GM12892 (cell line): ENCODE data around the gene PHYKPL.
"Not testable (repeated sequence)": the region's sequence is repeated elsewhere in the genome, so short reads cannot be mapped to it uniquely, and the experiment has no call there.

Experiments
- DNase-seq: peaks from one replicate; pipeline ENCODE4 v3.0.0; 2011; ENCODE audit not compliant: insufficient read length
- FAIRE-seq: peaks from 2 replicates; lab custom pipeline; 2011; peaks lifted over from hg19 to GRCh38; lab: Jason Lieb, UNC
- POLR2A ChIP-seq: IDR thresholded peaks from 2 replicates; pipeline ENCODE4 v1.6.1; 2011; ENCODE audit warnings: low read depth, low read length, control low read depth
- POLR2AphosphoS5 ChIP-seq: IDR thresholded peaks from 2 replicates; pipeline ENCODE4 v1.6.1; 2011; ENCODE audit warnings: low read depth, low read length, control low read depth
- TAF1 ChIP-seq: IDR thresholded peaks from 2 replicates; pipeline ENCODE4 v1.6.1; 2011; ENCODE audit warnings: low read depth, mild to moderate bottlenecking, control low read depth, low read length, borderline replicate concordance

The PHYKPL gene

GRCh38 chr5:178236126-178236525 is 3.5 kb upstream of the PHYKPL start:
- TF ChIP-seq POLR2A (no peak), POLR2AphosphoS5 (no peak), TAF1 (no peak)
- no peak for DNase-seq
- no peak for FAIRE-seq

DNA sequence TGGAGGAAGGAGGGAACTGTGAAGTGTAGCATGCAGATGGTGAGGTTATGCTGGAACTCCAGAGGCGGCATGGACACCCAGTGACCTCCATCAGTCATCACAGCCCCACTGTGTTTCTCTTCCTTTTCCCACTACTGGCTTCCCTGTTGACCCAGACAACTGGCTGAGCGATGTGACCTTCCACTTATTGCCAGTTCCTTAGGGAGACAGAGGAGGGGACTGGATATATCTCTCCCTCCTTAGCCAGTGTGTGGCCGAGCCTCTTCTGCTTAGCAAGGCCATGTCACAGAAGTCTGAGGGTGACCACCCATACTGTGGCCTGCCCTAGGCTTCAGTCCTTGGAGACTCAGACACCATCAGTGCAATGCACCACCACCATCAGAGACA is 3.0 kb upstream of the PHYKPL start:
- TF ChIP-seq TAF1, result no peak
- no peak for TF ChIP-seq POLR2AphosphoS5
- TF ChIP-seq POLR2A, result no peak
- no peak for FAIRE-seq
- no peak for DNase-seq

DNA sequence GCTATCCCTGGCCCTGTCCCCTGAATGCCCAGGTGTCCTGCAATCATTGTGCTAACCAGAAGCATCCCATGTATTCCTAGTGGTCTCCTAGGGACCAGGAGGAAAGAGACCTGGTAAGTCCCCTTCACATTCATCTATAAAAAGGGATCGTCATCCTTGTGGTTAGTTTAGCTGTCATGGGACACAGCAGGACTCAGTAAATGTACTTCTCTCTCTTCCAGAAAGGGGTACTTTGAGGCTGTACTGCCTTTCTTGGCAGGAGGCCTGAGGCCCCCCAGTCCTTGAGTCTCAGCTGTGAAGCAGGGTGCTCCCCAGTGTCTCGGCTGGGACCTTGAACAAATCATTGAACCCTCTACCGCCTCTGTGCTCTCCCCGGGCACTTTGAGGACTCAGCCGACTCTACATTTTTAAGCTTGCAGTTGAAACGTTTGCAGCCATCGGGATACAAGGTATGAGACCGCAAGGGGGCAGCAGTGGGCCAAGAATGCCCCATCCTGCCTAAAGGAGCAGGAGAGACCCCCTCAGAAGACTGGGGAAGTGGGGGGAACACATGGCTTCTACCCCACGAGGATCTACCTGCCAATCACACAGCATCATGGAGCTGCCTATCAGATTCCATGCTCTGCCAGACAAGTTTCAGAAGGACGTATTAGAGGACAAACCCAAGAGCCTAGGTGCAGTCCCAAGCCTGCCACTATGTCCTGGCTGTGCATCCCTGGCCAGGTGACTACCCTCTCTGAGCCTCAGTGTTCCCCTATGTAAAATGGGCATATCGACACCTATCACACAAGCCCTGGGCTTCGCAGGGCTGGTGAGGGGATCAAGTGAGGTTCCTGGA is 2.4 kb upstream of the PHYKPL start:
- DNase-seq, result peak; percentile 61
- TF ChIP-seq POLR2A, result no peak
- no peak for TF ChIP-seq TAF1
- TF ChIP-seq POLR2AphosphoS5, result no peak
- peak; percentile 54 for FAIRE-seq

DNA sequence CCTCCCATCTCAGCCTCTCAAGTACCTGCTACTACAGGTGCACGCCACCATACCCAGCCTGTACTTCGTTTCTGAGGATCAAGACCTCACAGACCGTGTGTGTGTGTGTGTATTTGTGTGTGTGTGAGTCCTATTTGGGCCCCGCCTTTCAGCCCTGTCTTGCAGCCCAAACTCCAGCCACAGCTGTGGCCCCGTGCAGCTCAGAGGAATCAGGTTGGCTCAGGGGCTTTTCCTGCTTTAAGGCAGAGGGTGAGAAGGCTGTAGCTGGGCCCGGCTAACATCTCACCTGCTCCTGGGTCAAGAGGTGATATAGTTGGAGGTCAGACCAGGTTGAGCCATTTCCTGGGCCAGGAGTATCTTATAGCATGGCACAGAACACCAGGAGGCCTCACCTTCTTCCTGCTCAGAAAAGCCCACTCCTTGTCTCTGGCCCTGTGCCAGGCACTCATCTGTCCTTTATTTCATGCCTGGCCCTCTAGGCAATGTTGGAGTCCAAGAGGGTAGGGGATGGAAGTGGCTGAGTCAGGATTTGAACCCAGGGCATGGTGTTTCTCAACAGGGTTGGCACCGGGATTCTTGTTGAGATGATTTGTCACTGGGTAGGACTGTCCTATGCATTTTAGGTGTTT is 1.6 kb upstream of the PHYKPL start:
- FAIRE-seq (peak; percentile 24), DNase-seq (no peak)
- TF ChIP-seq TAF1, result no peak
- TF ChIP-seq POLR2A, result no peak
- no peak for TF ChIP-seq POLR2AphosphoS5

DNA sequence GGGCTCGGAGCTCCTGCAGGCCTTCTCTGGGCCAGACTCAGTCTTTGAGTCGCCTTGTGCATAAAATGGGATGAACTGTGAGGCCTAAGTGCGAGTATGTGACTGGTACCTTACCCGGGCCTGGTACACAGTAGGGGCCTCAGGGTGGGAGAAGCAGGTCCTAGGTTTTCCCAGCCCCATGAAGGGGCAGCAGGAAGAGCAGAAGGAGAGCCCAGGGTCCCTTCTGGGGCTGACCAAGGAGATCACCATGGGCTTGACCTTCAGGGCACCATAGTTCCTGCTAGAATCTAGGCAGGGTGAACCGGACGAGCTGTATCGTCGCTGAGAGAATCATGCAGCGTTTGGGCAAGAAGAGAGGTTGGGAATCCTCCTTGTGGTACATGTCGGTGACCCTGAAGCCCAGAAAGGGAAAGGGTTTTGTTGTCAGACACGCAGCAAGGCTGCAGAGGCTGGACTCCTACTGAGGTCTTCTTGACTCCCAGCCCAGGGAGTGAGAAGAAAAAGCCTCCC is 373 bp upstream of the PHYKPL start:
- TF ChIP-seq TAF1, result no peak
- TF ChIP-seq POLR2AphosphoS5, result no peak
- TF ChIP-seq POLR2A, result no peak
- no peak for FAIRE-seq
- no peak for DNase-seq

- FAIRE-seq (no peak), DNase-seq (no peak)
- TF ChIP-seq TAF1 (no peak), POLR2AphosphoS5 (no peak), POLR2A (no peak)
Observed at GRCh38 chr5:178231539-178232123, 971 bp downstream of the PHYKPL start.

- FAIRE-seq (no peak), DNase-seq (no peak)
- no peak for TF ChIP-seq POLR2AphosphoS5
- TF ChIP-seq TAF1, result no peak
- TF ChIP-seq POLR2A, result no peak
Observed at GRCh38 chr5:178230879-178231538, 1.6 kb downstream of the PHYKPL start.

DNA sequence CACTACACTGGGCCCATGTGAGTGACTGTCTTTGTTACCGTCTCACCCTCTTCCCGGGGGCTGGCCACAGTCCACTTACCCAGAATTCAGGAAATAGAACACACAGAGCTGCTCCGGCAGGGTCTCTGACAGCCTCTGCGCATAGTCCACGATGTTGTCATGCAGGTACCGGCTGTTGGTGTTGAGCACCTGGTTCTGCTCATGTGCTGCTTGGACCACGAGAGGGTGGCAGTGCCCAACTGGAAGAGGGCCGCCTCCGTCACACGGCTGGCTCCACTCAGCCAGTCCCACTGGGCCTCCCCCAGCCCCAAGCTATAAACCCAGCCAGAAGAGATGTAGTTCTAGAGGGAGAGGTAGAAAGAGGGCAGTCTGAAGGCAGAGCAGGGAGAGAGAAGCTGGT is 2.7 kb downstream of the PHYKPL start:
- FAIRE-seq (no peak), DNase-seq (no peak)
- no peak for TF ChIP-seq POLR2A
- no peak for TF ChIP-seq TAF1
- no peak for TF ChIP-seq POLR2AphosphoS5

- DNase-seq, FAIRE-seq: not testable (repeated sequence)
Observed at GRCh38 chr5:178229111-178229510, 3.5 kb downstream of the PHYKPL start.

GRCh38 chr5:178228609-178229008 is 4.0 kb downstream of the PHYKPL start:
- TF ChIP-seq TAF1 (no peak), POLR2AphosphoS5 (no peak), POLR2A (no peak)
- no peak for FAIRE-seq

DNA sequence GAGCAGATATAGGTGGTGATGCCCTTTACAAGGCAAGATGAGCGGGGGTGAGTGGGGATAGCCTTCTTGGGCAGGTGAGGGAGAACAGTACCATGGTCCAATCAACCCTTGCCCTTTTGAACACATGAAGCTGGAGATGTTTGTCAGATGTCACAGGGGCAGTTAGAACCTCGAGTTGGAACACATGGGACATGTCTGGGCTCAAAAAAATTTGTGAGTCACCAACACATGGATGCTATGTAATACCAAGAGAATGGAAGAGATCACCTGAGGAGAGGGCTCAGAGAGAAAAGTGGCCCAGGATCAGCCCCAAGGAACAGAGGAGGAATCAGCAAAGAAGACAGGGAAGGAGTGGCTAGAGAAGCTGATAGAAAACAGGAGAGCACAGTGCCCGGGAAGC is 4.7 kb downstream of the PHYKPL start:
- TF ChIP-seq POLR2A, result no peak
- TF ChIP-seq TAF1, result no peak
- no peak for TF ChIP-seq POLR2AphosphoS5
- DNase-seq (no peak), FAIRE-seq (no peak)

More at GRCh38 chr5:178228609-178229008, 4.0 kb downstream of the PHYKPL start:
- no peak for DNase-seq
